ENCODE results near the gene NRP2.

The NRP2 gene, protein sequence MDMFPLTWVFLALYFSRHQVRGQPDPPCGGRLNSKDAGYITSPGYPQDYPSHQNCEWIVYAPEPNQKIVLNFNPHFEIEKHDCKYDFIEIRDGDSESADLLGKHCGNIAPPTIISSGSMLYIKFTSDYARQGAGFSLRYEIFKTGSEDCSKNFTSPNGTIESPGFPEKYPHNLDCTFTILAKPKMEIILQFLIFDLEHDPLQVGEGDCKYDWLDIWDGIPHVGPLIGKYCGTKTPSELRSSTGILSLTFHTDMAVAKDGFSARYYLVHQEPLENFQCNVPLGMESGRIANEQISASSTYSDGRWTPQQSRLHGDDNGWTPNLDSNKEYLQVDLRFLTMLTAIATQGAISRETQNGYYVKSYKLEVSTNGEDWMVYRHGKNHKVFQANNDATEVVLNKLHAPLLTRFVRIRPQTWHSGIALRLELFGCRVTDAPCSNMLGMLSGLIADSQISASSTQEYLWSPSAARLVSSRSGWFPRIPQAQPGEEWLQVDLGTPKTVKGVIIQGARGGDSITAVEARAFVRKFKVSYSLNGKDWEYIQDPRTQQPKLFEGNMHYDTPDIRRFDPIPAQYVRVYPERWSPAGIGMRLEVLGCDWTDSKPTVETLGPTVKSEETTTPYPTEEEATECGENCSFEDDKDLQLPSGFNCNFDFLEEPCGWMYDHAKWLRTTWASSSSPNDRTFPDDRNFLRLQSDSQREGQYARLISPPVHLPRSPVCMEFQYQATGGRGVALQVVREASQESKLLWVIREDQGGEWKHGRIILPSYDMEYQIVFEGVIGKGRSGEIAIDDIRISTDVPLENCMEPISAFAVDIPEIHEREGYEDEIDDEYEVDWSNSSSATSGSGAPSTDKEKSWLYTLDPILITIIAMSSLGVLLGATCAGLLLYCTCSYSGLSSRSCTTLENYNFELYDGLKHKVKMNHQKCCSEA

GRCh38 chr2:205682239-205682970 is at the start of gene NRP2:
TSS of gene NRP2 (plus strand) at chr2:205682501. CDS start at chr2:205683291, 790 bp downstream.
- peak within 1 kb of the TSS; percentile 74 for H3K4me3 ChIP-seq (replicated peaks; ENCODE audit: low read depth, low read length)
- TF ChIP-seq, protein P1, sequence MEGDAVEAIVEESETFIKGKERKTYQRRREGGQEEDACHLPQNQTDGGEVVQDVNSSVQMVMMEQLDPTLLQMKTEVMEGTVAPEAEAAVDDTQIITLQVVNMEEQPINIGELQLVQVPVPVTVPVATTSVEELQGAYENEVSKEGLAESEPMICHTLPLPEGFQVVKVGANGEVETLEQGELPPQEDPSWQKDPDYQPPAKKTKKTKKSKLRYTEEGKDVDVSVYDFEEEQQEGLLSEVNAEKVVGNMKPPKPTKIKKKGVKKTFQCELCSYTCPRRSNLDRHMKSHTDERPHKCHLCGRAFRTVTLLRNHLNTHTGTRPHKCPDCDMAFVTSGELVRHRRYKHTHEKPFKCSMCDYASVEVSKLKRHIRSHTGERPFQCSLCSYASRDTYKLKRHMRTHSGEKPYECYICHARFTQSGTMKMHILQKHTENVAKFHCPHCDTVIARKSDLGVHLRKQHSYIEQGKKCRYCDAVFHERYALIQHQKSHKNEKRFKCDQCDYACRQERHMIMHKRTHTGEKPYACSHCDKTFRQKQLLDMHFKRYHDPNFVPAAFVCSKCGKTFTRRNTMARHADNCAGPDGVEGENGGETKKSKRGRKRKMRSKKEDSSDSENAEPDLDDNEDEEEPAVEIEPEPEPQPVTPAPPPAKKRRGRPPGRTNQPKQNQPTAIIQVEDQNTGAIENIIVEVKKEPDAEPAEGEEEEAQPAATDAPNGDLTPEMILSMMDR (IDR thresholded peaks at IDR 0.05; ENCODE audit: low read depth, low read length, missing control alignments): no peak
- DNase-seq (ENCODE audit: extremely low read depth, low read depth): no peak

DNA sequence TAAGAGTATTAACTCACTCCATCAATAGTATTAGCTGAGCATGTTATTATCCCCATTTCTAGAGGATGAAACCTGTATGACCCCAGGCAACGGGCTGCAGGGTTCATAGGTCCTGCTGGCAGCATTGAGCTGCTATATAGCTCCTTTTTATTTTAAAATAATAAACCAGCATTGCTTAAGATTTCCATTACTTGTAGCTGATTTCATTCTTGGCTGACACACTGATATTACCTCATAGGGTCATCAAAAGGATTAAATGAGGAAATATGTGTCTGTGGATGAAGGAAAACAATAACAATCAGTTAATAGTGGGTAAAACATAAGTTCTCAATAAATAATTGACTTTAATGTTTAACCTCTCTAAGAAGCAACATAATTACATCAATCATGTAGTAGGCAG is 48.3 kb upstream of the NRP2 start:
- no peak overlapping the region for H3K4me3 ChIP-seq (replicated peaks; ENCODE audit: low read depth, low read length)
- TF ChIP-seq, protein P1 (IDR thresholded peaks at IDR 0.05; ENCODE audit: low read depth, low read length, missing control alignments): no peak
- no peak for DNase-seq (ENCODE audit: extremely low read depth, low read depth)

GRCh38 chr2:205636549-205637319 is 45.6 kb upstream of the NRP2 start:
- TF ChIP-seq, protein P1 (IDR thresholded peaks at IDR 0.05; ENCODE audit: low read depth, low read length, missing control alignments): no peak

GRCh38 chr2:205637320-205637602 is 45.0 kb upstream of the NRP2 start:
- DNase-seq (ENCODE audit: extremely low read depth, low read depth): no peak
- H3K4me3 ChIP-seq (replicated peaks; ENCODE audit: low read depth, low read length): no peak overlapping the region
- TF ChIP-seq, protein P1 (IDR thresholded peaks at IDR 0.05; ENCODE audit: low read depth, low read length, missing control alignments): no peak

More at GRCh38 chr2:205636549-205637319, 45.6 kb upstream of the NRP2 start:
- H3K4me3 ChIP-seq (replicated peaks; ENCODE audit: low read depth, low read length): no peak overlapping the region
- no peak for DNase-seq (ENCODE audit: extremely low read depth, low read depth)

- TF ChIP-seq, protein P1 (IDR thresholded peaks at IDR 0.05; ENCODE audit: low read depth, low read length, missing control alignments): no peak
Measured at GRCh38 chr2:205637779-205638503, 44.4 kb upstream of the NRP2 start.

More at GRCh38 chr2:205637779-205638503, 44.4 kb upstream of the NRP2 start:
- no peak for DNase-seq (ENCODE audit: extremely low read depth, low read depth)
- no peak overlapping the region for H3K4me3 ChIP-seq (replicated peaks; ENCODE audit: low read depth, low read length)
